Lung (tissue), 12 donors: Measurements from ENCODE around the gene CRACR2B. TPM values are rescaled to one million over a fixed set of nuclear protein-coding genes. Genes with fewer than 3 reads are reported as not detected.

Source experiments
- ATAC-seq: fragments of 200-7000 bp; cut with Tn5 transposase; one replicate; pipeline ENCODE4 v1.9.1; 2020; ENCODE audit warnings: moderate number of reproducible peaks; ENCODE audit not compliant: insufficient read depth, low FRiP score
- DNase-seq, 3 donors: peaks; one replicate each; pipeline ENCODE4 v3.0.0-alpha.2; 2013 to 2017
- H3K27ac ChIP-seq, 2 donors: one replicate each; pipeline ENCODE4 v1.5.1; 2013; ENCODE audit warnings: mild to moderate bottlenecking in 2 of 2, moderate library complexity in 2 of 2, control low read depth in 1 of 2, inconsistent platforms in 1 of 2, low read depth in 1 of 2, low read length in 1 of 2
- H3K27me3 ChIP-seq, 3 donors: one replicate each; pipeline ENCODE4 v1.5.1; 2013; ENCODE audit warnings: low read length in 2 of 3; ENCODE audit not compliant: control insufficient read depth in 3 of 3, insufficient read depth in 3 of 3
- H3K36me3 ChIP-seq, 4 donors: one replicate each; pipeline ENCODE4 v1.5.1; 2013; ENCODE audit warnings: low read length in 4 of 4, mild to moderate bottlenecking in 1 of 4, moderate library complexity in 1 of 4; ENCODE audit not compliant: control insufficient read depth in 4 of 4, insufficient read depth in 4 of 4
- H3K4me1 ChIP-seq, 5 donors: one replicate each; pipeline ENCODE4 v1.5.1; 2013; ENCODE audit warnings: low read length in 5 of 5, mild to moderate bottlenecking in 2 of 5, moderate library complexity in 1 of 5; ENCODE audit not compliant: control insufficient read depth in 5 of 5, insufficient read depth in 5 of 5
- H3K4me3 ChIP-seq: one replicate; pipeline ENCODE4 v1.5.1; 2013; ENCODE audit warnings: mild to moderate bottlenecking, control low read depth, moderate library complexity
- H3K9ac ChIP-seq, 2 donors: one replicate each; pipeline ENCODE4 v1.5.1; 2013; ENCODE audit warnings: low read length in 2 of 2, control low read depth in 1 of 2; ENCODE audit not compliant: insufficient read depth in 1 of 2
- H3K9me3 ChIP-seq, 4 donors: one replicate each; pipeline ENCODE4 v1.5.1; 2013; ENCODE audit warnings: low read length in 3 of 4, mild to moderate bottlenecking in 1 of 4, moderate library complexity in 1 of 4; ENCODE audit not compliant: control insufficient read depth in 4 of 4, insufficient read depth in 3 of 4
- WGBS, 2 donors: extraction: QIAGEN DNeasy Blood & Tissue Kit; methylation state at CpG; one replicate each; pipeline ENCODE4 v1.1.7; 2013; 5-methylcytosine and 5-hydroxymethylcytosine counted together
- polyA plus RNA-seq, 2 donors: library from polyadenylated mRNA; stranded (reverse); fragments of 200-250 nt; gene quantifications; one replicate each; pipeline ENCODE4 v1.2.1, GENCODE V29; 2013
- total RNA-seq, 2 donors: library from RNA; depleted of rRNA in 1 of 2; stranded (reverse); fragments of >200 nt in 1 of 2; gene quantifications; one replicate each; pipeline ENCODE4 v1.2.1, GENCODE V29; 2014 to 2021
- TF ChIP-seq, protein P1 (sequence below): IDR thresholded peaks from 2 replicates; pipeline ENCODE4 v1.5.1; 2012; ENCODE audit warnings: mild to moderate bottlenecking; ENCODE audit errors: control extremely low read depth, extremely low read depth
- donor health status: control.
- donor health status: control.
- donor health status: Bipolar disorder and iron deficiency.
- donor health status: healthy.
- donor health status: DM: yes; HTN: yes; CAD: no.

CRACR2B gene
- total and polyA plus RNA-seq, 4 donors, result 17.9 to 45.1 (median 31.7) TPM

DNA sequence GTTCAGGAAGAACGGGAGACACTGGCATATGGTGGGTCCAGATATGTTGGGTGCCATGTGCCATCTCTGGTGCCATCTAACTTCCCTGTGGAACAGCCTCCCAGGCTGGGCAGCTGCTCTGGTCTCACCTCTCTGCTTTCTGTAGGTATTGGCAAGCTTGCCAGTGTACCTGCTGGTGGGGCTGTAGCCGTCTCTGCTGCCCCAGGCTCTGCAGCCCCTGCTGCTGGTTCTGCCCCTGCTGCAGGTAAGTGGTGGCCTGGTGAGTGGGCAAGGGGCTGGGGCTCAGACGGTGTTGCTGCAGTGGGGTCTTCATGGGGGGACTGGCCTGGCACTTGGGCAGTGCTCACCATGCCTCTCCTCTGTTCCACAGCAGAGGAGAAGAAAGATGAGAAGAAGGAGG lies 15.3 kb upstream of the CRACR2B start:
- no peak for DNase-seq
- TF ChIP-seq, protein P1, sequence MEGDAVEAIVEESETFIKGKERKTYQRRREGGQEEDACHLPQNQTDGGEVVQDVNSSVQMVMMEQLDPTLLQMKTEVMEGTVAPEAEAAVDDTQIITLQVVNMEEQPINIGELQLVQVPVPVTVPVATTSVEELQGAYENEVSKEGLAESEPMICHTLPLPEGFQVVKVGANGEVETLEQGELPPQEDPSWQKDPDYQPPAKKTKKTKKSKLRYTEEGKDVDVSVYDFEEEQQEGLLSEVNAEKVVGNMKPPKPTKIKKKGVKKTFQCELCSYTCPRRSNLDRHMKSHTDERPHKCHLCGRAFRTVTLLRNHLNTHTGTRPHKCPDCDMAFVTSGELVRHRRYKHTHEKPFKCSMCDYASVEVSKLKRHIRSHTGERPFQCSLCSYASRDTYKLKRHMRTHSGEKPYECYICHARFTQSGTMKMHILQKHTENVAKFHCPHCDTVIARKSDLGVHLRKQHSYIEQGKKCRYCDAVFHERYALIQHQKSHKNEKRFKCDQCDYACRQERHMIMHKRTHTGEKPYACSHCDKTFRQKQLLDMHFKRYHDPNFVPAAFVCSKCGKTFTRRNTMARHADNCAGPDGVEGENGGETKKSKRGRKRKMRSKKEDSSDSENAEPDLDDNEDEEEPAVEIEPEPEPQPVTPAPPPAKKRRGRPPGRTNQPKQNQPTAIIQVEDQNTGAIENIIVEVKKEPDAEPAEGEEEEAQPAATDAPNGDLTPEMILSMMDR, result no peak
- no peak for ATAC-seq
- Histone ChIP-seq H3K27me3 (no peaks in the 10 kb centered on the region), H3K36me3 (peaks cover 0 to 31% (median 14%) of the 10 kb centered on the region in 4 donors), H3K9me3 (no peaks in the 10 kb centered on the region), H3K27ac (no peak overlapping the region), H3K4me1 (peaks cover 5 to 20% (median 6%) of the 10 kb centered on the region in 5 donors), H3K4me3 (no peak overlapping the region), H3K9ac (no peak overlapping the region)
- WGBS, 2 donors, result 90 to 98% methylated on average over 3 of the region's 3 CpGs

GRCh38 chr11:813072-813455 lies 14.7 kb upstream of the CRACR2B start:
- Histone ChIP-seq H3K4me1 (peaks cover 5 to 20% (median 6%) of the 10 kb centered on the region in 5 donors), H3K9me3 (no peaks in the 10 kb centered on the region), H3K27me3 (no peaks in the 10 kb centered on the region), H3K36me3 (peaks cover 0 to 31% (median 14%) of the 10 kb centered on the region in 4 donors), H3K9ac (no peak overlapping the region), H3K4me3 (no peak overlapping the region), H3K27ac (no peak overlapping the region)
- WGBS, 2 donors, result 91 to 93% methylated on average over 6 of the region's 6 CpGs
- TF ChIP-seq, protein P1, result no peak
- DNase-seq (no peak), ATAC-seq (no peak)

GRCh38 chr11:813456-814096 lies 14.1 kb upstream of the CRACR2B start:
- Histone ChIP-seq H3K36me3 (peaks cover 0 to 31% (median 14%) of the 10 kb centered on the region in 4 donors), H3K4me1 (peaks cover 3 to 19% (median 6%) of the 10 kb centered on the region in 5 donors), H3K9me3 (no peaks in the 10 kb centered on the region), H3K27ac (no peak overlapping the region), H3K9ac (no peak overlapping the region), H3K4me3 (no peak overlapping the region), H3K27me3 (no peaks in the 10 kb centered on the region)
- no peak for ATAC-seq
- DNase-seq, result no peak
- 78 to 83% methylated on average over 9 of the region's 9 CpGs for WGBS, 2 donors
- TF ChIP-seq, protein P1, result no peak
